Cardiac muscle cell (in vitro differentiated cells and primary cell): ENCODE results near the gene CHRM4. TPM values are rescaled to one million over a fixed set of nuclear protein-coding genes. Genes with fewer than 3 reads are reported as not detected.
A peak's percentile ranks its signal among the peaks of the same experiment; 100 is the strongest.

Source experiments
- DNase-seq, 2 donors: peaks; one replicate each; pipeline versions ENCODE4 v3.0.0 to v3.0.0-alpha.2; 2010 to 2017; ENCODE audit warnings: low read depth in 1 of 2, low spot score in 1 of 2
- H3K27ac ChIP-seq: fragments of 200-600 bp; sonication (generic); 2 replicates; pipeline ENCODE4 v1.5.1; 2016
- H3K27me3 ChIP-seq: fragments of 200-600 bp; sonication (generic); 2 replicates; pipeline ENCODE4 v1.6.0; 2016; ENCODE audit warnings: control low read depth
- H3K36me3 ChIP-seq: fragments of 200-600 bp; sonication (generic); 2 replicates; pipeline ENCODE4 v1.5.1; 2016; ENCODE audit warnings: control low read depth
- H3K4me1 ChIP-seq: fragments of 200-600 bp; sonication (generic); 2 replicates; pipeline ENCODE4 v1.8.1; 2017; ENCODE audit warnings: low read depth, mild to moderate bottlenecking, mixed run types
- H3K4me3 ChIP-seq: fragments of 200-600 bp; sonication (generic); 2 replicates; pipeline ENCODE4 v1.5.1; 2016; ENCODE audit warnings: mild to moderate bottlenecking
- H3K9me3 ChIP-seq: fragments of 200-600 bp; sonication (generic); 2 replicates; pipeline ENCODE4 v1.5.1; 2017; ENCODE audit warnings: low read depth, mild to moderate bottlenecking, control low read depth
- polyA plus RNA-seq: library from polyadenylated mRNA; unstranded; fragments of >200 nt; fragmentation: Nextera tagmentation; extraction: Ambion mirVana; gene quantifications from 2 replicates; pipeline ENCODE4 v1.2.1, GENCODE V29; 2016
- total RNA-seq: library from RNA; depleted of rRNA; stranded (reverse); fragments of >200 nt; gene quantifications from 2 replicates; pipeline ENCODE4 v1.2.3, GENCODE V29; 2016
- TF ChIP-seq, protein P1 (sequence below): IDR thresholded peaks from 2 replicates; pipeline ENCODE4 v1.5.1; 2012; ENCODE audit warnings: low read depth, mild to moderate bottlenecking, low read length

Gene CHRM4
- total and polyA plus RNA-seq, 2 experiments from 2014 or later, result 0.51 TPM; not detected in 1

DNA sequence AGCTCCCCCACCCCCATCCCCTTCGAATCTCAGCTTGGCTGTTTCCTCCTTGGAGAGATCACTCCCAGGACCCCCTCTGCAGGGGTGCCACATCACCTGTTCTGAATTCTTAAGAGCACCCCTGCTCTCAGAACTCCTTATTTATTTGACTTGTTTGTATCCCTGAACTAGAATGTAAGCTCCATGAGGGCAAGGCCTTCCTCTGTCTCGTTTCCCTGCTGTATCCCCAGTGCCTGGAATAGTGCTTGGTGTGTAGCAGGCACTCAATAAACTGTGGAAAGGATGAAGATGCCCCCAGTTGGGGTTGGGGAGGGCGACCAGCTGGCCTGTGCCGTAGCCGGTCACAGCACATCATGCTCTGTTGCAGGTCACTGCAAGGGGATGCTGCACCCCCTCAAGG is 13.7 kb downstream of the CHRM4 start:
- Histone ChIP-seq H3K36me3 (peaks cover 3% of the 10 kb centered on the region), H3K4me1 (peaks cover 8% of the 10 kb centered on the region), H3K27ac (peak overlapping the region; percentile 98), H3K9me3 (no peaks in the 10 kb centered on the region), H3K27me3 (no peaks in the 10 kb centered on the region), H3K4me3 (no peak overlapping the region)
- TF ChIP-seq, protein P1, sequence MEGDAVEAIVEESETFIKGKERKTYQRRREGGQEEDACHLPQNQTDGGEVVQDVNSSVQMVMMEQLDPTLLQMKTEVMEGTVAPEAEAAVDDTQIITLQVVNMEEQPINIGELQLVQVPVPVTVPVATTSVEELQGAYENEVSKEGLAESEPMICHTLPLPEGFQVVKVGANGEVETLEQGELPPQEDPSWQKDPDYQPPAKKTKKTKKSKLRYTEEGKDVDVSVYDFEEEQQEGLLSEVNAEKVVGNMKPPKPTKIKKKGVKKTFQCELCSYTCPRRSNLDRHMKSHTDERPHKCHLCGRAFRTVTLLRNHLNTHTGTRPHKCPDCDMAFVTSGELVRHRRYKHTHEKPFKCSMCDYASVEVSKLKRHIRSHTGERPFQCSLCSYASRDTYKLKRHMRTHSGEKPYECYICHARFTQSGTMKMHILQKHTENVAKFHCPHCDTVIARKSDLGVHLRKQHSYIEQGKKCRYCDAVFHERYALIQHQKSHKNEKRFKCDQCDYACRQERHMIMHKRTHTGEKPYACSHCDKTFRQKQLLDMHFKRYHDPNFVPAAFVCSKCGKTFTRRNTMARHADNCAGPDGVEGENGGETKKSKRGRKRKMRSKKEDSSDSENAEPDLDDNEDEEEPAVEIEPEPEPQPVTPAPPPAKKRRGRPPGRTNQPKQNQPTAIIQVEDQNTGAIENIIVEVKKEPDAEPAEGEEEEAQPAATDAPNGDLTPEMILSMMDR, result no peak
- DNase-seq, result no peak

GRCh38 chr11:46377290-46377689 is 14.3 kb downstream of the CHRM4 start:
- H3K9me3 ChIP-seq, result no peaks in the 10 kb centered on the region
- TF ChIP-seq, protein P1, result no peak
- H3K36me3 ChIP-seq, result peaks cover 3% of the 10 kb centered on the region
- H3K27me3 ChIP-seq, result no peaks in the 10 kb centered on the region
- no peak overlapping the region for H3K27ac ChIP-seq
- H3K4me3 ChIP-seq, result no peak overlapping the region
- no peak for DNase-seq
- H3K4me1 ChIP-seq, result peaks cover 8% of the 10 kb centered on the region

GRCh38 chr11:46376258-46377050 is 15.1 kb downstream of the CHRM4 start:
- Histone ChIP-seq H3K27me3 (no peaks in the 10 kb centered on the region), H3K36me3 (peaks cover 3% of the 10 kb centered on the region), H3K4me1 (peaks cover 8% of the 10 kb centered on the region), H3K4me3 (no peak overlapping the region), H3K9me3 (no peaks in the 10 kb centered on the region), H3K27ac (no peak overlapping the region)
- no peak for DNase-seq
- TF ChIP-seq, protein P1, result no peak

DNA sequence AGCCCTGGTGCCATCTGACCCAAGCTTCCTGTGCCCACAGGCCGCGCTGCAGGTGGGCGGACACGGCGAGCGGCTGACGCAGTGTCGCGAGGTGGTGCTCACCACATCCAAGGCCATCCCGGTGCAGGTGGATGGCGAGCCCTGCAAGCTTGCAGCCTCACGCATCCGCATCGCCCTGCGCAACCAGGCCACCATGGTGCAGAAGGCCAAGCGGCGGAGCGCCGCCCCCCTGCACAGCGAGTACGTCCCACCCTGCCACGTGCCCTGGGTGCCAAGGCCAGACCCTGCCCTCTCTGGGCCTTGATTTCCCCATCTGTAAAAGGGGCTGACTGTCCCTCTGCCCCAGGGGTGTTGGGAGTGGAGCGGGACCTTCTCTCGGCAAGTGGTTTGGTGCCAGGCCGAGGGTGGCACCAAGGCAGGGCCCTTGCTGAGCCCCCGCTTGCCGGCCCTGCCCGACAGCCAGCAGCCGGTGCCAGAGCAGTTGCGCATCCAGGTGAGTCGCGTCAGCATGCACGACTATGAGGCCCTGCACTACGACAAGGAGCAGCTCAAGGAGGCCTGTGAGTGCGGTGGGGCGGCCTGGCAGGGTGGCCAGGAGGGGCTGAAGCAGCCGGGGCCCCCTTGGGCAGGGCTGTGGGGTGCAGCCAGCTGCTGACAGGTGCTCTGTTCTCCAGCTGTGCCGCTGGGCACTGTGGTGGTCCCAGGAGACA is 16.0 kb downstream of the CHRM4 start:
- Histone ChIP-seq H3K4me3 (no peak overlapping the region), H3K27me3 (no peaks in the 10 kb centered on the region), H3K9me3 (no peaks in the 10 kb centered on the region), H3K36me3 (peaks cover 3% of the 10 kb centered on the region), H3K27ac (no peak overlapping the region), H3K4me1 (peaks cover 8% of the 10 kb centered on the region)
- no peak for DNase-seq
- TF ChIP-seq, protein P1, result no peak

GRCh38 chr11:46374815-46375214 is 16.8 kb downstream of the CHRM4 start:
- DNase-seq, result no peak
- Histone ChIP-seq H3K27me3 (no peaks in the 10 kb centered on the region), H3K4me3 (no peak overlapping the region), H3K27ac (no peak overlapping the region), H3K4me1 (peaks cover 8% of the 10 kb centered on the region), H3K9me3 (no peaks in the 10 kb centered on the region), H3K36me3 (peaks cover 3% of the 10 kb centered on the region)
- TF ChIP-seq, protein P1, result no peak
